ENCODE measurements around the gene ZNF432. TPM values are rescaled to one million over a fixed set of nuclear protein-coding genes. Genes with fewer than 3 reads are reported as not detected.

ZNF432 gene
- total and polyA plus RNA-seq, 2 of the 13 experiments (the other 11 are each of a cell fraction or from before 2014, with no cell fraction given), result 4.1 to 8.7 TPM

- TF ChIP-seq FOXJ3 (CRISPR knock-in tag; IDR thresholded peaks at IDR 0.05; ENCODE audit: borderline replicate concordance) (0 out of 2 replicates have a peak, but pooled peaks have one; percentile 59), UBTF (CRISPR knock-in tag; IDR thresholded peaks at IDR 0.05) (0 out of 2 replicates have a peak, but pooled peaks have one; percentile 30), MAFF (IDR thresholded peaks at IDR 0.05; ENCODE audit: low read depth, low read length) (peak; percentile 37), ZNF30 (CRISPR knock-in tag; IDR thresholded peaks at IDR 0.05) (no peak), NFKB2 (CRISPR knock-in tag; IDR thresholded peaks at IDR 0.05; ENCODE audit: borderline replicate concordance) (no peak; the same call in 1 of the 2 replicates), TAF1 (CRISPR knock-in tag; IDR thresholded peaks at IDR 0.05) (peak; percentile 54; the same call in 1 of the 2 replicates), KDM6A (CRISPR knock-in tag; IDR thresholded peaks at IDR 0.05; ENCODE audit: low read depth) (no peak), ZBTB21 (CRISPR knock-in tag; IDR thresholded peaks at IDR 0.05) (no peak; the same call in 1 of the 2 replicates), ZNF143 (CRISPR knock-in tag; IDR thresholded peaks at IDR 0.05) (peak; percentile 97), HMGXB3 (CRISPR knock-in tag; IDR thresholded peaks at IDR 0.05; ENCODE audit: borderline replicate concordance) (peak; percentile 92; the same call in 1 of the 2 replicates), SP4 (CRISPR knock-in tag; IDR thresholded peaks at IDR 0.05) (no peak), ZNF703 (CRISPR knock-in tag; IDR thresholded peaks at IDR 0.05; ENCODE audit: borderline replicate concordance) (no peak; the same call in 1 of the 2 replicates), ZNF577 (CRISPR knock-in tag; IDR thresholded peaks at IDR 0.05; ENCODE audit: borderline replicate concordance, low read depth) (no peak), ZNF737 (CRISPR knock-in tag; IDR thresholded peaks at IDR 0.05; ENCODE audit: borderline replicate concordance) (no peak), MIER2 (CRISPR knock-in tag; IDR thresholded peaks at IDR 0.05) (peak; percentile 80), CREM (IDR thresholded peaks at IDR 0.05) (peak; percentile 97), CREM (CRISPR knock-in tag; IDR thresholded peaks at IDR 0.05) (no peak), ZNF260 (CRISPR knock-in tag; IDR thresholded peaks at IDR 0.05; ENCODE audit: borderline replicate concordance, low read depth) (no peak), SIX4 (CRISPR knock-in tag; IDR thresholded peaks at IDR 0.05) (peak; percentile 63; the same call in 1 of the 2 replicates), HCFC1 (IDR thresholded peaks at IDR 0.05; ENCODE audit: low read depth, low read length) (peak; percentile 90), GTF2F1 (IDR thresholded peaks at IDR 0.05; ENCODE audit: low read length) (no peak), GATAD2A (CRISPR knock-in tag; IDR thresholded peaks at IDR 0.05) (peak; percentile 71), TFE3 (CRISPR knock-in tag; IDR thresholded peaks at IDR 0.05) (no peak)
Observed at GRCh38 chr19:51986309-51987291, 62.0 kb downstream of the ZNF432 start, which contains the start of gene ZNF350 (continued).
